B cell (primary cell): ENCODE data around the gene MRTFA. TPM values are rescaled to one million over a fixed set of nuclear protein-coding genes. Genes with fewer than 3 reads are reported as not detected.

Experiments used
- ATAC-seq: fragments of 200-7000 bp; cut with Tn5 transposase; one replicate; pipeline ENCODE4 v1.10.0; 2021; ENCODE audit warnings: low read depth, mild to moderate bottlenecking, moderate number of reproducible peaks, moderate library complexity
- CTCF ChIA-PET: fragments of 350-600 bp; sonication (Branson Sonifier 250); formaldehyde crosslinking; loops from one replicate; lab custom pipeline; 2021; ENCODE audit warnings: antibody characterized with exemption, inconsistent platforms; lab: Charles Lee
- POLR2A ChIA-PET: fragments of 350-600 bp; sonication (Branson Sonifier 250); formaldehyde crosslinking; loops from one replicate; lab custom pipeline; 2021; ENCODE audit warnings: antibody characterized with exemption; lab: Charles Lee
- DNase-seq: peaks from one replicate; pipeline ENCODE4 v3.0.0; 2013
- H2AFZ ChIP-seq: 2 replicates; pipeline ENCODE4 v1.6.1; 2012; ENCODE audit warnings: mild to moderate bottlenecking, low read depth, low read length; ENCODE audit not compliant: insufficient read depth, poor library complexity, severe bottlenecking
- H3K27ac ChIP-seq, 2 donors: 1 replicate in 1 of 2; 2 replicates in 1 of 2; pipeline ENCODE4 v1.5.1; 2012 to 2013; ENCODE audit warnings: low read length in 2 of 2, mild to moderate bottlenecking in 2 of 2, moderate library complexity in 1 of 2
- H3K27me3 ChIP-seq, 4 experiments: fragments of 200-600 bp in 1 of 4; sonication (generic) in 1 of 4; replicated peaks in 1 of 4; 1 replicate in 2 of 4; 2 replicates in 2 of 4; pipeline versions ENCODE4 v1.6.1 to v1.7.0; 2013 to 2016; ENCODE audit warnings: low read length in 3 of 4, mild to moderate bottlenecking in 2 of 4, mixed read lengths in 1 of 4, moderate library complexity in 1 of 4; ENCODE audit not compliant: insufficient read depth in 4 of 4, control insufficient read depth in 3 of 4; ENCODE audit errors: control extremely low read depth in 1 of 4
- H3K36me3 ChIP-seq, 2 experiments: replicated peaks in 1 of 2; 1 replicate in 1 of 2; 2 replicates in 1 of 2; pipeline versions ENCODE4 v1.6.1 to v1.7.1; 2013; ENCODE audit warnings: low read length in 1 of 2; ENCODE audit not compliant: insufficient read depth in 2 of 2, control insufficient read depth in 1 of 2; ENCODE audit errors: control extremely low read depth in 1 of 2, extremely low read depth in 1 of 2
- H3K4me1 ChIP-seq, 2 donors: fragments of 200-600 bp in 1 of 2; sonication (generic) in 1 of 2; 1 replicate in 1 of 2; 2 replicates in 1 of 2; pipeline versions ENCODE4 v1.5.1 to v1.6.1; 2013 to 2017; ENCODE audit warnings: low read length in 2 of 2; ENCODE audit not compliant: control insufficient read depth in 2 of 2, insufficient read depth in 2 of 2
- H3K4me2 ChIP-seq: replicated peaks from 2 replicates; pipeline ENCODE3; 2012; ENCODE audit warnings: mild to moderate bottlenecking, low read depth, low read length; ENCODE audit not compliant: poor library complexity, severe bottlenecking
- H3K4me3 ChIP-seq, 5 experiments: fragments of 200-600 bp in 1 of 5; sonication (generic) in 1 of 5; 1 replicate in 3 of 5; 2 replicates in 2 of 5; pipeline versions ENCODE4 v1.5.1 to v1.7.0; 2011 to 2016; ENCODE audit warnings: low read length in 4 of 5, mild to moderate bottlenecking in 4 of 5, low read depth in 2 of 5, control low read depth in 1 of 5, moderate library complexity in 1 of 5; ENCODE audit not compliant: insufficient read depth in 1 of 5; ENCODE audit errors: control extremely low read depth in 1 of 5, extremely low read depth in 1 of 5
- H3K79me2 ChIP-seq: fragments of 200-600 bp; sonication (generic); one replicate; pipeline ENCODE4 v1.6.0; 2016; ENCODE audit warnings: low read length; ENCODE audit not compliant: control insufficient read depth, insufficient read depth
- H3K9ac ChIP-seq: fragments of 200-600 bp; sonication (generic); 2 replicates; pipeline ENCODE4 v1.6.1; 2017; ENCODE audit warnings: mild to moderate bottlenecking, low read length, moderate library complexity
- H3K9me3 ChIP-seq, 3 donors: one replicate each; pipeline versions ENCODE4 v1.6.1 to v1.7.1; 2013; ENCODE audit warnings: low read length in 2 of 3; ENCODE audit not compliant: control insufficient read depth in 2 of 3, insufficient read depth in 1 of 3; ENCODE audit errors: control extremely low read depth in 1 of 3
- H4K20me1 ChIP-seq: 2 replicates; pipeline ENCODE4 v1.6.0; 2012; ENCODE audit warnings: mild to moderate bottlenecking, low read length; ENCODE audit not compliant: insufficient read depth, control insufficient read depth, poor library complexity, severe bottlenecking
- H3K27ac Mint-ChIP-seq: one replicate; pipeline ENCODE4 v1.8.0; 2021; ENCODE audit warnings: mixed read lengths
- H3K27me3 Mint-ChIP-seq: one replicate; pipeline ENCODE4 v1.8.0; 2021; ENCODE audit warnings: mixed read lengths
- H3K4me1 Mint-ChIP-seq: one replicate; pipeline ENCODE4 v1.8.0; 2021; ENCODE audit warnings: mixed read lengths
- H3K4me3 Mint-ChIP-seq: one replicate; pipeline ENCODE4 v1.8.0; 2021; ENCODE audit warnings: mixed read lengths
- H3K9me3 Mint-ChIP-seq: one replicate; pipeline ENCODE4 v1.8.0; 2022; ENCODE audit warnings: mixed read lengths; ENCODE audit not compliant: insufficient read depth
- EZH2 ChIP-seq: IDR thresholded peaks from 2 replicates; pipeline ENCODE4 v1.6.1; 2012; ENCODE audit warnings: borderline replicate concordance, low read depth, mild to moderate bottlenecking, moderate library complexity, low read length; ENCODE audit not compliant: insufficient read depth, poor library complexity, severe bottlenecking
- WGBS: methylation state at CpG from one replicate; pipeline ENCODE4 v1.1.5; 2013; ENCODE audit warnings: missing lambda C conversion rate; ENCODE audit not compliant: insufficient coverage; 5-methylcytosine and 5-hydroxymethylcytosine counted together
- intact Hi-C: fragments of 100-400 bp; cut with micrococcal nuclease; formaldehyde crosslinking; loops from one replicate; pipeline ENCODE4 v1.10.0; 2022
- polyA plus RNA-seq: library from polyadenylated mRNA; depleted of rRNA; stranded (reverse); fragments of >200 nt; gene quantifications from 2 replicates; pipeline ENCODE4 v1.2.3, GENCODE V29; 2012
- total RNA-seq, 2 donors: library from RNA; stranded (reverse); fragments of 120-200 nt in 1 of 2; gene quantifications; 1 replicate in 1 of 2; 2 replicates in 1 of 2; pipeline versions ENCODE4 v1.2.3 to v1.2.4, GENCODE V29; 2013 to 2022
- TF ChIP-seq, protein P1 (sequence below): fragments of 200-600 bp; IDR thresholded peaks from one replicate; pipeline ENCODE4 v1.8.0; 2022; ENCODE audit warnings: antibody characterized with exemption, mild to moderate bottlenecking

Gene MRTFA
- total and polyA plus RNA-seq, 2 donors (not counting 1 experiment from before 2014, with no cell fraction given), result 28.9 to 82.6 TPM

DNA sequence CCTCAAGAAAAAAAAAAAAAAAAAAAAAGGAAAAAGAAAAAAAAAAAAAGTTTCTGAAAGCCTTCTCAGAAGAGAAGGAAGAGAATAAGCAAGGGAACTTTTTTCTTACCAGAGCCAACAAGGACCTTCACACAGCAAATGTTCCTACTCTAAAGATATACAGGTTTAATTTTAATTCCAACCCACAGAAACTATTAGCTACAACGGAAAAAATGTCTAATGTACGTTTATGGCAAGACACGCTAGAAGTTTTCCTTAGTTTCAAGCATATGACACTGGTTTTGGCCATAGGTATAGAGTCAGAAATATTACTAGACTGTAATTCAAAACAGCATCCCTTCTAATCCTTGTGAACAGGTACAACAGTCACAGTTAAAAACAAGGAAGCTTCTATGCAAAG is 120.1 kb downstream of the MRTFA start:
- ChIA-PET POLR2A (no interaction called here), CTCF (interaction anchor here (1.1 to 1.5 kb wide), 7 partner anchors 8 to 80 kb away, joined by 3 to 8 read pairs (median 4); no protein-coding TSS in a partner anchor)
- Histone ChIP-seq H3K36me3 (peaks cover 0 to 7% of the 10 kb centered on the region in 2 experiments), H3K4me2 (no peak overlapping the region), H3K79me2 (peaks cover 23% of the 10 kb centered on the region), H3K9me3 (peaks cover 0 to 3% (median 0%) of the 10 kb centered on the region in 3 donors), H3K27ac (no peak overlapping the region), H3K4me1 (peaks cover 7 to 8% of the 10 kb centered on the region in 2 donors), H4K20me1 (no peaks in the 10 kb centered on the region), H3K27me3 (no peaks in the 10 kb centered on the region), H2AFZ (no peak overlapping the region), H3K4me3 (no peak overlapping the region), H3K9ac (no peak overlapping the region)
- ATAC-seq (no peak), DNase-seq (no peak)
- Mint-ChIP-seq H3K4me1 (peaks cover 24% of the 10 kb centered on the region), H3K9me3 (no peaks in the 10 kb centered on the region), H3K4me3 (no peak overlapping the region), H3K27me3 (no peaks in the 10 kb centered on the region), H3K27ac (no peak overlapping the region)
- no peak for TF ChIP-seq EZH2
- TF ChIP-seq, protein P1, sequence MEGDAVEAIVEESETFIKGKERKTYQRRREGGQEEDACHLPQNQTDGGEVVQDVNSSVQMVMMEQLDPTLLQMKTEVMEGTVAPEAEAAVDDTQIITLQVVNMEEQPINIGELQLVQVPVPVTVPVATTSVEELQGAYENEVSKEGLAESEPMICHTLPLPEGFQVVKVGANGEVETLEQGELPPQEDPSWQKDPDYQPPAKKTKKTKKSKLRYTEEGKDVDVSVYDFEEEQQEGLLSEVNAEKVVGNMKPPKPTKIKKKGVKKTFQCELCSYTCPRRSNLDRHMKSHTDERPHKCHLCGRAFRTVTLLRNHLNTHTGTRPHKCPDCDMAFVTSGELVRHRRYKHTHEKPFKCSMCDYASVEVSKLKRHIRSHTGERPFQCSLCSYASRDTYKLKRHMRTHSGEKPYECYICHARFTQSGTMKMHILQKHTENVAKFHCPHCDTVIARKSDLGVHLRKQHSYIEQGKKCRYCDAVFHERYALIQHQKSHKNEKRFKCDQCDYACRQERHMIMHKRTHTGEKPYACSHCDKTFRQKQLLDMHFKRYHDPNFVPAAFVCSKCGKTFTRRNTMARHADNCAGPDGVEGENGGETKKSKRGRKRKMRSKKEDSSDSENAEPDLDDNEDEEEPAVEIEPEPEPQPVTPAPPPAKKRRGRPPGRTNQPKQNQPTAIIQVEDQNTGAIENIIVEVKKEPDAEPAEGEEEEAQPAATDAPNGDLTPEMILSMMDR, result no peak
- intact Hi-C loops, result no loop called here
- WGBS, result no CpG with 5 or more reads among the region's 3 CpGs

GRCh38 chr22:40512426-40513136 is 123.9 kb downstream of the MRTFA start:
- H3K4me3 ChIP-seq, result no peak overlapping the region
- peaks cover 11% of the 10 kb centered on the region for H3K4me1 Mint-ChIP-seq
- no peak overlapping the region for H3K9ac ChIP-seq
- no peak overlapping the region for H2AFZ ChIP-seq
- H3K4me2 ChIP-seq, result no peak overlapping the region
- no CpG with 5 or more reads among the region's 2 CpGs for WGBS
- H3K4me1 ChIP-seq, result no peaks in the 10 kb centered on the region
- ATAC-seq, result no peak
- no peak overlapping the region for H3K27ac ChIP-seq
- ChIA-PET POLR2A (interaction anchor here (0.6 kb wide), 1 partner anchor 45 kb away, joined by 5 read pairs; no protein-coding TSS in a partner anchor), CTCF (interaction anchor here (1.0 to 2.0 kb wide), 4 partner anchors 12 to 134 kb away, joined by 3 to 11 read pairs (median 6); no protein-coding TSS in a partner anchor)
- H3K27me3 ChIP-seq, result no peaks in the 10 kb centered on the region
- TF ChIP-seq, protein P1, result no peak
- TF ChIP-seq EZH2, result no peak
- DNase-seq, result no peak
- H3K9me3 ChIP-seq, result no peaks in the 10 kb centered on the region
- H3K27me3 Mint-ChIP-seq, result no peaks in the 10 kb centered on the region
- intact Hi-C loops, result no loop called here
- H4K20me1 ChIP-seq, result no peaks in the 10 kb centered on the region
- no peaks in the 10 kb centered on the region for H3K9me3 Mint-ChIP-seq
- no peaks in the 10 kb centered on the region for H3K36me3 ChIP-seq
- H3K27ac Mint-ChIP-seq, result no peak overlapping the region
- peaks cover 11% of the 10 kb centered on the region for H3K79me2 ChIP-seq
- H3K4me3 Mint-ChIP-seq, result no peak overlapping the region
